Tibial nerve (tissue), 4 donors: Measurements from ENCODE around the gene NUDT16L1.

Experiments used
- EP300 ChIP-seq, 2 donors: sonication (generic); formaldehyde crosslinking; IDR thresholded peaks; one replicate each; pipeline ENCODE4 v1.6.1; 2017; ENCODE audit warnings: antibody characterized with exemption in 2 of 2, mild to moderate bottlenecking in 1 of 2
- POLR2A ChIP-seq, 2 donors: fragments of 450-650 bp; IDR thresholded peaks; one replicate each; pipeline ENCODE4 v1.6.1; 2017; ENCODE audit warnings: antibody characterized with exemption in 2 of 2, mild to moderate bottlenecking in 2 of 2, moderate library complexity in 2 of 2
- TF ChIP-seq, protein P1 (sequence below), 5 experiments: fragments of 200-600 bp in 3 of 5; fragments of 450-650 bp in 2 of 5; sonication (generic) in 3 of 5; IDR thresholded peaks; one replicate each; pipeline ENCODE4 v1.5.1; 2016 to 2019; ENCODE audit warnings: antibody characterized with exemption in 5 of 5, mild to moderate bottlenecking in 3 of 5, moderate library complexity in 2 of 5

DNA sequence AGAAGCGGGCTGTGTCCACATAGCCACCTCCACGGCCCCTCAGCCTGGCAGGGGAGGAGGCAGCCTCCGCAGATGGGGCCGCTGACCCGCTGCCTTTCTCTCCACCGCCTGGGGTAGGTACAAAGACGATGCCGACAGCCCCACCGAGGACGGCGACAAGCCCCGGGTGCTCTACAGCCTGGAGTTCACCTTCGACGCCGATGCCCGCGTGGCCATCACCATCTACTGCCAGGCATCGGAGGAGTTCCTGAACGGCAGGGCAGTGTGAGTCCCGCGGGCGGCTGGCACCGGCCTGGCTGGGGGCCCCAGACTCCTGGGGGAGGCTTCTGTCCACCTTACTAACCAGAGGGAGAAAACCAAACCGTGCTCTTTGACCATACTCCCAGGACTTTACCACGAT lies 40.8 kb upstream of the NUDT16L1 start:
- TF ChIP-seq, protein P1, sequence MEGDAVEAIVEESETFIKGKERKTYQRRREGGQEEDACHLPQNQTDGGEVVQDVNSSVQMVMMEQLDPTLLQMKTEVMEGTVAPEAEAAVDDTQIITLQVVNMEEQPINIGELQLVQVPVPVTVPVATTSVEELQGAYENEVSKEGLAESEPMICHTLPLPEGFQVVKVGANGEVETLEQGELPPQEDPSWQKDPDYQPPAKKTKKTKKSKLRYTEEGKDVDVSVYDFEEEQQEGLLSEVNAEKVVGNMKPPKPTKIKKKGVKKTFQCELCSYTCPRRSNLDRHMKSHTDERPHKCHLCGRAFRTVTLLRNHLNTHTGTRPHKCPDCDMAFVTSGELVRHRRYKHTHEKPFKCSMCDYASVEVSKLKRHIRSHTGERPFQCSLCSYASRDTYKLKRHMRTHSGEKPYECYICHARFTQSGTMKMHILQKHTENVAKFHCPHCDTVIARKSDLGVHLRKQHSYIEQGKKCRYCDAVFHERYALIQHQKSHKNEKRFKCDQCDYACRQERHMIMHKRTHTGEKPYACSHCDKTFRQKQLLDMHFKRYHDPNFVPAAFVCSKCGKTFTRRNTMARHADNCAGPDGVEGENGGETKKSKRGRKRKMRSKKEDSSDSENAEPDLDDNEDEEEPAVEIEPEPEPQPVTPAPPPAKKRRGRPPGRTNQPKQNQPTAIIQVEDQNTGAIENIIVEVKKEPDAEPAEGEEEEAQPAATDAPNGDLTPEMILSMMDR (IDR thresholded peaks at IDR 0.05), result no peak
- TF ChIP-seq POLR2A (IDR thresholded peaks at IDR 0.05) (no peak), EP300 (IDR thresholded peaks at IDR 0.05) (no peak)
